ENCODE data around the gene RECK. TPM values are rescaled to one million over a fixed set of nuclear protein-coding genes. Genes with fewer than 3 reads are reported as not detected.

Gene RECK
- total RNA-seq, 1 donor from 2014 or later, result 11.7 TPM

GRCh38 chr9:36163049-36163785 is 126.5 kb downstream of the RECK start:
- H3K9me3 Mint-ChIP-seq, result peaks cover 4% of the 10 kb centered on the region
- peaks cover 3% of the 10 kb centered on the region for H3K36me3 Mint-ChIP-seq
- peaks cover 10% of the 10 kb centered on the region for H3K27me3 Mint-ChIP-seq
- DNase-seq (ENCODE audit: extremely low spot score, unreplicated experiment), result peak; percentile 80
- H3K4me1 Mint-ChIP-seq (ENCODE audit: unreplicated experiment), result peaks cover 39% of the 10 kb centered on the region
- peak overlapping the region; percentile 41 for H3K4me3 Mint-ChIP-seq
- peak overlapping the region; percentile 88 for H3K27ac Mint-ChIP-seq
- TF ChIP-seq CTCF (conservative IDR thresholded peaks at IDR 0.05), result no peak

- no peak overlapping the region for H3K27ac Mint-ChIP-seq
- H3K4me3 Mint-ChIP-seq, result peak overlapping the region; percentile 63
- DNase-seq (ENCODE audit: extremely low spot score, unreplicated experiment), result no peak
- H3K4me1 Mint-ChIP-seq (ENCODE audit: unreplicated experiment), result peaks cover 39% of the 10 kb centered on the region
- H3K27me3 Mint-ChIP-seq, result peaks cover 10% of the 10 kb centered on the region
- no peak for TF ChIP-seq CTCF (conservative IDR thresholded peaks at IDR 0.05)
- no peaks in the 10 kb centered on the region for H3K36me3 Mint-ChIP-seq
- no peaks in the 10 kb centered on the region for H3K9me3 Mint-ChIP-seq
Observed at GRCh38 chr9:36163786-36164170, 127.1 kb downstream of the RECK start.

- peaks cover 39% of the 10 kb centered on the region for H3K4me1 Mint-ChIP-seq (ENCODE audit: unreplicated experiment)
- no peak overlapping the region for H3K27ac Mint-ChIP-seq
- H3K27me3 Mint-ChIP-seq, result peaks cover 13% of the 10 kb centered on the region
Observed at GRCh38 chr9:36164372-36164771, 127.7 kb downstream of the RECK start.

GRCh38 chr9:36164989-36165388 is 128.3 kb downstream of the RECK start:
- no peak overlapping the region for H3K27ac Mint-ChIP-seq
- TF ChIP-seq CTCF (conservative IDR thresholded peaks at IDR 0.05), result no peak
- peaks cover 13% of the 10 kb centered on the region for H3K27me3 Mint-ChIP-seq
- H3K36me3 Mint-ChIP-seq, result no peaks in the 10 kb centered on the region
- peak overlapping the region; percentile 22 for H3K4me3 Mint-ChIP-seq
- DNase-seq (ENCODE audit: extremely low spot score, unreplicated experiment), result no peak
- H3K4me1 Mint-ChIP-seq (ENCODE audit: unreplicated experiment), result peaks cover 39% of the 10 kb centered on the region
- no peaks in the 10 kb centered on the region for H3K9me3 Mint-ChIP-seq

More at GRCh38 chr9:36164372-36164771, 127.7 kb downstream of the RECK start:
- Mint-ChIP-seq H3K4me3 (no peak overlapping the region), H3K36me3 (no peaks in the 10 kb centered on the region), H3K9me3 (no peaks in the 10 kb centered on the region)
- no peak for DNase-seq (ENCODE audit: extremely low spot score, unreplicated experiment)
- no peak for TF ChIP-seq CTCF (conservative IDR thresholded peaks at IDR 0.05)

GRCh38 chr9:36165826-36166167 is 129.1 kb downstream of the RECK start:
- no peaks in the 10 kb centered on the region for H3K36me3 Mint-ChIP-seq
- no peaks in the 10 kb centered on the region for H3K9me3 Mint-ChIP-seq
- H3K27me3 Mint-ChIP-seq, result peaks cover 13% of the 10 kb centered on the region
- H3K27ac Mint-ChIP-seq, result no peak overlapping the region
- peaks cover 39% of the 10 kb centered on the region for H3K4me1 Mint-ChIP-seq (ENCODE audit: unreplicated experiment)
- no peak for DNase-seq (ENCODE audit: extremely low spot score, unreplicated experiment)
- no peak overlapping the region for H3K4me3 Mint-ChIP-seq
- TF ChIP-seq CTCF (conservative IDR thresholded peaks at IDR 0.05), result no peak

Data from type B pancreatic cell (in vitro differentiated cells).